Kidney (tissue), 14 donors: ENCODE data around the gene C14orf93. TPM values are rescaled to one million over a fixed set of nuclear protein-coding genes. Genes with fewer than 3 reads are reported as not detected.

ENCODE experiments used
- DNase-seq, 5 donors: peaks; one replicate each; pipeline ENCODE4 v3.0.0-alpha.2; 2013 to 2020
- FAIRE-seq: peaks from 2 replicates; lab custom pipeline; 2012; peaks lifted over from hg19 to GRCh38; lab: Jason Lieb, UNC
- H3K27ac ChIP-seq, 2 donors: one replicate each; pipeline ENCODE4 v1.7.0; 2013; ENCODE audit warnings: low read depth in 2 of 2, low read length in 2 of 2, inconsistent platforms in 1 of 2
- H3K27me3 ChIP-seq: one replicate; pipeline ENCODE4 v1.7.1; 2013; ENCODE audit warnings: low read length, inconsistent platforms; ENCODE audit not compliant: control insufficient read depth, insufficient read depth
- H3K36me3 ChIP-seq, 3 donors: one replicate each; pipeline versions ENCODE4 v1.7.0 to v1.7.1; 2013; ENCODE audit warnings: low read length in 3 of 3, control low read depth in 1 of 3, inconsistent platforms in 1 of 3; ENCODE audit not compliant: insufficient read depth in 3 of 3, control insufficient read depth in 2 of 3
- H3K4me1 ChIP-seq, 3 donors: one replicate each; pipeline versions ENCODE4 v1.7.0 to v1.7.1; 2013; ENCODE audit warnings: low read length in 3 of 3, inconsistent platforms in 1 of 3, low read depth in 1 of 3; ENCODE audit not compliant: control insufficient read depth in 2 of 3, insufficient read depth in 2 of 3
- H3K4me3 ChIP-seq, 3 donors: one replicate each; pipeline versions ENCODE4 v1.7.0 to v1.8.1; 2013; ENCODE audit warnings: low read length in 3 of 3, control low read depth in 1 of 3, inconsistent platforms in 1 of 3
- H3K9ac ChIP-seq, 3 donors: one replicate each; pipeline versions ENCODE4 v1.7.0 to v1.7.1; 2013; ENCODE audit warnings: low read length in 3 of 3, control low read depth in 1 of 3, inconsistent platforms in 1 of 3
- H3K9me3 ChIP-seq, 3 donors: one replicate each; pipeline versions ENCODE4 v1.7.0 to v1.7.1; 2013; ENCODE audit warnings: low read length in 3 of 3, control low read depth in 1 of 3, inconsistent platforms in 1 of 3; ENCODE audit not compliant: control insufficient read depth in 2 of 3, insufficient read depth in 1 of 3
- CTCF ChIP-seq: IDR thresholded peaks from 3 replicates; pipeline ENCODE4 v1.5.1; 2012; ENCODE audit warnings: mild to moderate bottlenecking, moderate library complexity, borderline replicate concordance; ENCODE audit not compliant: insufficient read depth; ENCODE audit errors: extremely low read depth
- intact Hi-C: fragments of 100-400 bp; cut with DNase I; formaldehyde crosslinking; loops from one replicate; pipeline ENCODE4 v1.11.1; 2022
- polyA plus RNA-seq: library from polyadenylated mRNA; stranded (reverse); fragments of 350-450 nt; fragmentation: Illumina TruSeq; extraction: RNeasy Lipid Tissue Mini Kit (QIAGEN cat#74804); gene quantifications from one replicate; pipeline ENCODE4 v1.2.3, GENCODE V29; 2014; ENCODE audit warnings: low read depth, low replicate concordance; ENCODE audit not compliant: insufficient read depth
- total RNA-seq: library from RNA; stranded (reverse); fragmentation: NEBNext Ultra II Directional; extraction: Animal tissue kit (Norgen Biotek cat#: 25700); gene quantifications from one replicate; pipeline ENCODE4 v1.2.1, GENCODE V29; 2021
- donor health status: control.
- donor health status: control.
- donor health status: control.
- donor health status: control.
- donor health status: control.
- donor health status: DM: yes; HTN: yes; CAD: no.
- donor health status: Normal renal cell carcinoma (clear cell type).

The C14orf93 gene
- total and polyA plus RNA-seq, 2 donors from 2014 or later, result 9.5 to 9.6 TPM

DNA sequence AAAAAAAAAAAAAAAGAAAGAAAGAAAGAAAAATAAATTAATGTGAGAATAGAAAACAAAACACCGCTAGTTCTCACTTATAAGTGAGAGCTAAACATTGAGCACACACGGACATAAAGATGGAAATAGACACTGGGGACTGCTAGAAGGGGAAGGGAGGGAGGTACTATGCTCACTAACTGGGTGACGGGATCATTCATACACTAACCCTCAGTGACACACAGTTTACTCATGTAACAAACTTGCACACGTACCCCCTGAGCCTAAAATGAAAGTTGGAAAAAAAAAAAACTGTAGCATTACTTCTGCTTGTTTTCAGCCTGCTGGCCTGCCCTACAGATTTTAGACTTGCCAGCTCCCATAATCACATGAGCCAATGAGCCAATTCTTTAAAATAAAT lies 70.3 kb downstream of the C14orf93 start:
- no peak overlapping the region for H3K27ac ChIP-seq
- H3K4me1 ChIP-seq, result no peaks in the 10 kb centered on the region
- H3K9ac ChIP-seq, result no peak overlapping the region
- H3K9me3 ChIP-seq, result no peaks in the 10 kb centered on the region
- no peak overlapping the region for H3K4me3 ChIP-seq
- H3K27me3 ChIP-seq, result no peaks in the 10 kb centered on the region
- no peak for TF ChIP-seq CTCF
- DNase-seq (no peak), FAIRE-seq (no peak)
- no peaks in the 10 kb centered on the region for H3K36me3 ChIP-seq
- intact Hi-C loops, result no loop called here

Other genes with a start within 250 kb of the C14orf93 start
- gene OXA1L, start 243.5 kb downstream of the C14orf93 start, total RNA-seq, result 80.8 TPM
- 101 TPM for gene OXA1L, start 243.5 kb downstream of the C14orf93 start, polyA plus RNA-seq
- 26.6 TPM for gene SLC7A7, start 194.7 kb downstream of the C14orf93 start, total RNA-seq
- gene SLC7A7, start 194.7 kb downstream of the C14orf93 start, polyA plus RNA-seq, result 235 TPM
- 74.3 TPM for gene MRPL52, start 180.3 kb downstream of the C14orf93 start, total RNA-seq
- gene MRPL52, start 180.3 kb downstream of the C14orf93 start, polyA plus RNA-seq, result 255 TPM
- gene MMP14, start 173.6 kb downstream of the C14orf93 start, total RNA-seq, result 108 TPM
- gene MMP14, start 173.6 kb downstream of the C14orf93 start, polyA plus RNA-seq, result 30.1 TPM
- gene LRP10, start 138.4 kb downstream of the C14orf93 start, total RNA-seq, result 207 TPM
- gene LRP10, start 138.4 kb downstream of the C14orf93 start, polyA plus RNA-seq, result 74.7 TPM
- 0.63 TPM for gene REM2, start 126.9 kb downstream of the C14orf93 start, total RNA-seq
- gene REM2, start 126.9 kb downstream of the C14orf93 start, polyA plus RNA-seq, result 0.77 TPM
- 93.6 TPM for gene RBM23, start 91.0 kb downstream of the C14orf93 start, total RNA-seq
- gene RBM23, start 91.0 kb downstream of the C14orf93 start, polyA plus RNA-seq, result 44.8 TPM
- gene PRMT5, start 80.8 kb downstream of the C14orf93 start, total RNA-seq, result 58.7 TPM
- 64.2 TPM for gene PRMT5, start 80.8 kb downstream of the C14orf93 start, polyA plus RNA-seq
- gene HAUS4, start 53.1 kb downstream of the C14orf93 start, total RNA-seq, result 38.1 TPM
- 35.8 TPM for gene HAUS4, start 53.1 kb downstream of the C14orf93 start, polyA plus RNA-seq
- gene AJUBA, start 27.6 kb downstream of the C14orf93 start, total RNA-seq, result 28.5 TPM
- gene AJUBA, start 27.6 kb downstream of the C14orf93 start, polyA plus RNA-seq, result 14.6 TPM
- 87.1 TPM for gene PSMB5, start 24.8 kb upstream of the C14orf93 start, total RNA-seq
- gene PSMB5, start 24.8 kb upstream of the C14orf93 start, polyA plus RNA-seq, result 190 TPM
- gene PSMB11, start 32.1 kb upstream of the C14orf93 start, total RNA-seq, result not detected
- not detected for gene PSMB11, start 32.1 kb upstream of the C14orf93 start, polyA plus RNA-seq
- 5.1 TPM for gene CDH24, start 47.4 kb upstream of the C14orf93 start, total RNA-seq
- 5.4 TPM for gene CDH24, start 47.4 kb upstream of the C14orf93 start, polyA plus RNA-seq
- 150 TPM for gene ACIN1, start 85.0 kb upstream of the C14orf93 start, total RNA-seq
- 54.9 TPM for gene ACIN1, start 85.0 kb upstream of the C14orf93 start, polyA plus RNA-seq
- gene C14orf119, start 85.4 kb upstream of the C14orf93 start, total RNA-seq, result 42.8 TPM
- 56.6 TPM for gene C14orf119, start 85.4 kb upstream of the C14orf93 start, polyA plus RNA-seq
- gene CIROP, start 94.8 kb upstream of the C14orf93 start, total RNA-seq, result not detected
- gene CIROP, start 94.8 kb upstream of the C14orf93 start, polyA plus RNA-seq, result not detected
- gene CEBPE, start 109.1 kb upstream of the C14orf93 start, total RNA-seq, result not detected
- not detected for gene CEBPE, start 109.1 kb upstream of the C14orf93 start, polyA plus RNA-seq
- gene SLC7A8, start 173.5 kb upstream of the C14orf93 start, total RNA-seq, result 22.9 TPM
- gene SLC7A8, start 173.5 kb upstream of the C14orf93 start, polyA plus RNA-seq, result 210 TPM
- gene RNF212B, start 227.8 kb upstream of the C14orf93 start, total RNA-seq, result not detected
- 2.8 TPM for gene RNF212B, start 227.8 kb upstream of the C14orf93 start, polyA plus RNA-seq